RWPE1 (cell line): Measurements from ENCODE around the gene GSTM1.

ENCODE experiments used
- CTCF ChIA-PET: fragments of 350-600 bp; sonication (Branson Sonifier 250); formaldehyde crosslinking; extraction: SDS; loops from one replicate; lab custom pipeline; 2021; lab: Yijun Ruan, JAX
- POLR2A ChIA-PET: fragments of 400-600 bp; formaldehyde crosslinking; extraction: SDS; loops from one replicate; lab custom pipeline; 2020; ENCODE audit warnings: antibody characterized with exemption; ENCODE audit not compliant: low non-redundant PET; lab: Yijun Ruan, JAX
- DNase-seq: peaks from one replicate; pipeline ENCODE4 v3.0.0; 2012; ENCODE audit warnings: low spot score
- H3K27ac ChIP-seq: fragments of 450-650 bp; 2 replicates; pipeline ENCODE4 v1.5.1; 2017
- TF ChIP-seq, protein P1 (sequence below): fragments of 450-650 bp; conservative IDR thresholded peaks from 2 replicates; pipeline ENCODE4 v1.5.1; 2017; ENCODE audit warnings: low read depth, mild to moderate bottlenecking

GSTM1 gene

DNA sequence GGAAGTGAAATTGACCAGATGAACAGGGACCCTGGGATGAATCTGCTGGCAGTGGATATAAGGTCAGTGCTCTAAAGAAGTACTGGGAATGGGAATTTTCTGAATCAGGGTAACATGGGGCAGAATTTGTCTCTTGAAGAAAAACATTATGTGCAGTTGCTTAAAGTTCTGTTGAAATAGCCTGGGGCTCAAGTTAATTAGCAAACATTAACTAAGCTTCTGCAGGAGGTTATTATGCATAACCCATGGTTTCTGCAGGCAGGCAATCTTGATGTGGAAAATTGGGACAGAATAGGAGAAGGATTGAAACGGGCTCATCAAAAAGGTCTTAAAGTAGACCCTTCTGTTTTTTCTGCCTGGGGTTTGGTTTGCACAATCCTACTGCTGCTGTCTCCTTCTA is 38.4 kb downstream of the GSTM1 start:
- ChIA-PET POLR2A (no interaction called here), CTCF (no interaction called here)
- no peak for DNase-seq
- TF ChIP-seq, protein P1, sequence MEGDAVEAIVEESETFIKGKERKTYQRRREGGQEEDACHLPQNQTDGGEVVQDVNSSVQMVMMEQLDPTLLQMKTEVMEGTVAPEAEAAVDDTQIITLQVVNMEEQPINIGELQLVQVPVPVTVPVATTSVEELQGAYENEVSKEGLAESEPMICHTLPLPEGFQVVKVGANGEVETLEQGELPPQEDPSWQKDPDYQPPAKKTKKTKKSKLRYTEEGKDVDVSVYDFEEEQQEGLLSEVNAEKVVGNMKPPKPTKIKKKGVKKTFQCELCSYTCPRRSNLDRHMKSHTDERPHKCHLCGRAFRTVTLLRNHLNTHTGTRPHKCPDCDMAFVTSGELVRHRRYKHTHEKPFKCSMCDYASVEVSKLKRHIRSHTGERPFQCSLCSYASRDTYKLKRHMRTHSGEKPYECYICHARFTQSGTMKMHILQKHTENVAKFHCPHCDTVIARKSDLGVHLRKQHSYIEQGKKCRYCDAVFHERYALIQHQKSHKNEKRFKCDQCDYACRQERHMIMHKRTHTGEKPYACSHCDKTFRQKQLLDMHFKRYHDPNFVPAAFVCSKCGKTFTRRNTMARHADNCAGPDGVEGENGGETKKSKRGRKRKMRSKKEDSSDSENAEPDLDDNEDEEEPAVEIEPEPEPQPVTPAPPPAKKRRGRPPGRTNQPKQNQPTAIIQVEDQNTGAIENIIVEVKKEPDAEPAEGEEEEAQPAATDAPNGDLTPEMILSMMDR = no peak
- H3K27ac ChIP-seq = no peak overlapping the region

DNA sequence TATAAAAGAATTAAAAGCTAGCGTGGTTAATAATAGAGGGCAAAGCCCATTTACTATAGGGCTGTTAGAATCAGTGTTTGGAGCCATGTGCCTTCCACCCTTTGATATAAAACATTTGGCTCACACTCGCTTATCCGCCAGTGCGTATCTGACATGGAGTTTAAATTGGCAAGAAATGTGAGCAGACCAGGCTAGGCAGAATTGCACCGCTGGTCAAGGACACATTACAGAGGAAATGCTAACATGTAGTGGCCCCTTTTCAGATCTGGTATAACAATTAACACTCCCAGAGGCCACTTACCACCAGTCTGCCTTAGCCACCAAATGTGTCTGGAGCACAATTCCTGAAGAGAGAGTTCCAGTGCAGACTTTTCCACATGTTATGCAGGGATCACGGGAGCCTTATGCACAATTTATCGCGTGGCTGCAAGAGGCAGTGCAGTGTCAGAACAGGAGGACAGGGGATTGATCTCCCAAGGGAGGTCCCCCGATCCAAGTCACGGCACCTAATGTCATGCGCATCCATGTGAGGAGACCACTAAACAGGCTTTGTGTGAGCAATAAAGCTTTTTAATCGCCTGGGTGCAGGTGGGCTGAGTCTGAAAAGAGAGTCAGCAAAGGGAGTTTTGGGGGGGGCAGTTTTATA is 39.2 kb downstream of the GSTM1 start:
- DNase-seq = no peak
- ChIA-PET CTCF (no interaction called here), POLR2A (no interaction called here)
- H3K27ac ChIP-seq = no peak overlapping the region
- TF ChIP-seq, protein P1 = no peak

DNA sequence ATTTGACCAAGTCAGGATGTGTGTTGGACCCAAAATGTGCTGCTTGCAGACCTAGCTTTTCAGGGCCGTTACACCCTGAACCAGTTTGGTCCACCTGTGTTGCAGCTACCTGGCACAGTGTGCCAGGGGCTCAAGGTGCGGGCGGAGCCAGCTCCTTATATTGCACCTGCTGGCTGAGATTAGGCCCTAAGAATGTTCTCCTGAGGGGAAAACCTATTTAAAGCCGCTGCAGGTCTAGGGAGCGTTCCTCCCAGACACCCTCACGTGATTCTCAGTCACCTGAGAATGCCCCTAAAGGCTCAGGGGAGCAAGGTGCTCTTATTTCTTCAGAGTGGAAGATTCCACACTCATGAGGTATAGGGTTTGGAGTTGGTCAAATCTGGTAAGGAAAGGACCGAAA is 41.3 kb downstream of the GSTM1 start:
- TF ChIP-seq, protein P1 = no peak
- CTCF ChIA-PET = interaction anchor here (0.6 kb wide), 1 partner anchor 89 kb away, joined by 3 read pairs; no protein-coding TSS in a partner anchor
- POLR2A ChIA-PET = no interaction called here
- no peak for DNase-seq
- H3K27ac ChIP-seq = no peak overlapping the region

DNA sequence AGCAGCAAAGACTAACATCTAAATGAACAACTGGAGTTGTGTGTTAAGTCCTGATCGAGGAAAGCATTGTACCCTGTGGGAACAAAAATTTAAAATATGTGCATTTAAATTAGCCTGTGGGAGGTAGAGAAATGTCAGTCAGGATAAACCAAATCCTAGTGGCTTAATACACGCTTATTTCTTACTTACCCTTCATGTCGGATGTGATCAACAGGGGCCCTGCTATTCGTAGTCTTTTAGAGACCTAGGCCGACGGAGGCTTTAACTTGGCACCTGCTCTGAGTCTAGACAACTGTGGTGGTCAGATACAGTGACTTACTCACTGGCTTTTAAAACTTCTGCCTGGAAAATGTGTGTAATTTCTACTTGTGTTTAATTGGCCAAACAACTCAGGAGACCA is 43.0 kb downstream of the GSTM1 start:
- POLR2A ChIA-PET = no interaction called here
- H3K27ac ChIP-seq = no peak overlapping the region
- TF ChIP-seq, protein P1 = no peak
- DNase-seq = no peak
- CTCF ChIA-PET = no interaction called here

DNA sequence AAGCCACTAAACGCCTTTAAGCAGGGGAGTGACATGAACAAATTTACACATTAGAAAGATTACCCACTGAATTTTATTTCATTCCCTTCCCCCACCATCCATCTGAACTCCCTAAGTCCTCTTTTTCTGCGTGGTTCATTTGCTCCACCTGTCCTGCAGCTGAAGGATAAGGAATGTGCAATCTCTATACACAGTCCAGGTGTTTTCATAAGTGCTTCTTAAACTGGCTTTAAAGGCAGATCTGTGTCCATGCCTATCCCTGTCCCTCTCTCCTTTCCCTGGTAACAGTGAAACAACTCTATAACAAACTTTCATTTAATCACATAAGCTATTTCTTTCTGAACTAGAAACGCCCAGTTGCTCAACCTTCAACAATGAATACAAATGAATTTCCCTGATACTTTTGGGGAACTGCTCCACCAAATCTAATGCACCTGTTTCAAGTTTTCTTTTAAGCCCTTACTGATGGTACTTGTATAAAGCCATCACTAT is 44.8 kb downstream of the GSTM1 start:
- no peak overlapping the region for H3K27ac ChIP-seq
- TF ChIP-seq, protein P1 = no peak
- ChIA-PET CTCF (no interaction called here), POLR2A (no interaction called here)
- no peak for DNase-seq

DNA sequence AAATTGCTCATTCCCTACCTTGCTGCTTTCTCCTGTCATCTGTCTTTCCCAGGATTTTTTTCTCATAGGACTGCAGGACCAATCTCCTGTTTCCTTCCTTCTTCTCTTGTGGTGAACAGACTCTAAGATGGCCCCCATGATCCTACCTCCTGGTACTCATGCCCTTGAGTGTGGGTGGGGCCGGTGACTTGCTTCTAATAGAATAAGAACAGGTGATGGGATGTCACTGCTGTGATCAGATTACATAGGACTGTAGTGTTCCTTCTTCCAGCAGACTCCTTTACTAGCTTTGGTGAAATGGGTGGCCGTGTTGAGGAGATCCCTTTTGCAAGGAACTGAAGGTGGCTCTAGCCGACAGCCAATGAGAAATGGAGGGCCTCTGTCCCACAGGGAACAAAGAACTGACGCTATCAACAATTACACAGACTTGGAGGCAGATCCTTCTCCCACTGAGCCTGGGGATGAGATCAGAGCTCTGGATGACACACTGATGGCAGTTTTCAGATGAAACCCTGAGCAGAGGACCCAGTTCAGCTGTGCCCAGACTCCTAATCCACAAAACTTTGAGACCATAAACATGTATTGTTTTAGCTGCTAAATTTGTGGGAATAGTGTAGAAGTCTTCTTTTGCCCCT is 45.7 kb downstream of the GSTM1 start:
- ChIA-PET POLR2A (no interaction called here), CTCF (interaction anchor here (1.0 kb wide), 1 partner anchor 252 kb away, joined by 3 read pairs; the partner anchor contains the start of gene AHCYL1)
- no peak for DNase-seq
- H3K27ac ChIP-seq = no peak overlapping the region
- TF ChIP-seq, protein P1 = no peak
